ENCODE measurements around the gene RPL13. TPM values are rescaled to one million over a fixed set of nuclear protein-coding genes. Genes with fewer than 3 reads are reported as not detected.
"Not testable (repeated sequence)": the region's sequence is repeated elsewhere in the genome, so short reads cannot be mapped to it uniquely, and the experiment has no call there.

Gene RPL13
- total RNA-seq, 1 donor from 2014 or later, result 2,788 TPM

GRCh38 chr16:89562939-89563338 lies 2.5 kb downstream of the RPL13 start:
- DNase-seq (ENCODE audit: low spot score), result no peak

DNA sequence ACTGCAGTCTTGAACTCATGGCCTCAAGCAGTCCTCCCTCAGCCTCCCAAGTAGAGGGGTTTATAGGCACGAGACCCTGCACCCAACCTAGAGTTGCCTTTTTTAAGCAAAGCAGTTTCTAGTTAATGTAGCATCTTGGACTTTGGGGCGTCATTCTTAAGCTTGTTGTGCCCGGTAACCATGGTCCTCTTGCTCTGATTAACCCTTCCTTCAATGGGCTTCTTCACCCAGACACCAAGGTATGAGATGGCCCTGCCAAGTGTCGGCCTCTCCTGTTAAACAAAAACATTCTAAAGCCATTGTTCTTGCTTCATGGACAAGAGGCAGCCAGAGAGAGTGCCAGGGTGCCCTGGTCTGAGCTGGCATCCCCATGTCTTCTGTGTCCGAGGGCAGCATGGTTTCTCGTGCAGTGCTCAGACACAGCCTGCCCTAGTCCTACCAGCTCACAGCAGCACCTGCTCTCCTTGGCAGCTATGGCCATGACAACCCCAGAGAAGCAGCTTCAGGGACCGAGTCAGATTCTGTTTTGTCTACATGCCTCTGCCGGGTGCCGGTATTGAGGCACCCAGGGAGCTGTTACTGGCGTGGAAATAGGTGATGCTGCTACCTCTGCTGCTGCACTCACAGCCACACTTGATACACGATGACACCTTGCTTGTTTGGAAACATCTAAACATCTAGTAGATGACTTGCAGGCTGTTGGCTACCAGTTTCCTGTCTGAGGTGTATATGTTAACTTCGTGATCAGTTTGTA lies 3.3 kb downstream of the RPL13 start:
- no peak for DNase-seq (ENCODE audit: low spot score)

DNA sequence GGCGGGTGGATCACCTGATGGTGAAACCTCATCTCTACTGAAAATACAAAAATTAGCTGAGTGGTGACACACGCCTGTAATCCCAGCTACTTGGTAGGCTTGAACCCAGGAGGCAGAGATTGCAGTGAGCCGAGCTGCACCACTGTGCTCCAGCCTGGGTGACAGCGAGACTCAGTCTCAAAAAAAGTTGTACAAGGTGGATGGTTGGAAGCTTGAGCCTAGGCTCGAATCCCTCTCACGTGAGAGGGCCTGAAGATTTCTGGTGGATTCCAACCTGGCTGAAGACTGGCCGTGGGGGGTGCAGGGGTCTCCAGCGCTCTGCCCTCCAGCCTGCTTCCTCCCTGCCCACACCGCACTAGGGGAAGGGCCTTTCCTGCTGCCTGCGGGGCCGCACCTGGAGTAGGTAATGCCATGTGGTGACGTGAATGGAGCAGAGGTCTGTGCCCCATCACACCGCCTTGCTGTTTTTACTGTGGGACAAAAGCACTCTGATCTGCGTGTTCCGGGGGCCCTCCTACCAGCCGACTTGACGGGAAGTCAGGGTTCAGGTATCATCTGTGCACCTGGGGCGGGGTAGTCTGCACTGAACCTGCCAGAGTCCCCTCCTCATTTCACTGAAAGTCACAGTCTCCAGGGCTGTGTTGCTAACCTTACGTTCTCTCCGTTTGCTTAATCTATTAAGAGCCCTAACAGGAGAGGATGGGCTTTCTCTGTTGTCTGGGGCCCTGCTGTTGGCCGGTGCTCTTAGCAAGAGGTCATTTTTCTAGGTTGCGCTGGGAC lies 4.2 kb downstream of the RPL13 start:
- DNase-seq (ENCODE audit: low spot score), result no peak

- DNase-seq (ENCODE audit: low spot score), result no peak
Measured at GRCh38 chr16:89565256-89565505, 4.7 kb downstream of the RPL13 start.

GRCh38 chr16:89565506-89566372 lies 5.3 kb downstream of the RPL13 start:
- DNase-seq (ENCODE audit: low spot score), result peak; percentile 21

- no peak for DNase-seq (ENCODE audit: low spot score)
Measured at GRCh38 chr16:89567656-89568594, 7.4 kb downstream of the RPL13 start.

- DNase-seq (ENCODE audit: low spot score), result no peak
Measured at GRCh38 chr16:89569506-89570341, 9.2 kb downstream of the RPL13 start.

- DNase-seq (ENCODE audit: low spot score), result no peak
Measured at GRCh38 chr16:89570342-89570923, 10.0 kb downstream of the RPL13 start.

DNA sequence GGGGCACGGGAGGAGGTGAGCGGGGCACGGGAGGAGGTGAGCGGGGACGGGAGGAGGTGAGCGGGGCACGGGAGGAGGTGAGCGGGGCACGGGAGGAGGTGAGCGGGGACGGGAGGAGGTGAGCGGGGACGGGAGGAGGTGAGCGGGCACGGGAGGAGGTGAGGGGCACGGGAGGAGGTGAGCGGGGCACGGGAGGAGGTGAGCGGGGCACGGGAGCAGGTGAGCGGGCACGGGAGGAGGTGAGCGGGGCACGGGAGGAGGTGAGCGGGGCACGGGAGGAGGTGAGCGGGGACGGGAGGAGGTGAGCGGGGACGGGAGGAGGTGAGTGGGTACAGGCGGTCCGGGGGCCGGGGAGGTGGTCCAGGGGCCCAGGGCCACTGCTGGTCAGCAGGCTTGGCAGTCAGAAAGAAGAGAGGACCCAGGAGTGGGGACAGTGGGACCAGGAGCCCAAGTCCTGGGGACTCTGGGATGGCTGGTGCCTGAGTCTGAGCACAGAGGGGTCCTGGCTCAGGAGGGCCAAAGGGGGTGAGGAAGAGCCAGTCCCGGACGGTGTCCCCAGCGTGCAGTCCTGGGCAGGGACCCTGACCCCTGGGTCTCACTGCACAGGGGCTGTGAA lies 10.6 kb downstream of the RPL13 start:
- DNase-seq (ENCODE audit: low spot score), result not testable (repeated sequence)

- no peak for DNase-seq (ENCODE audit: low spot score)
Measured at GRCh38 chr16:89571636-89572035, 11.2 kb downstream of the RPL13 start.

DNA sequence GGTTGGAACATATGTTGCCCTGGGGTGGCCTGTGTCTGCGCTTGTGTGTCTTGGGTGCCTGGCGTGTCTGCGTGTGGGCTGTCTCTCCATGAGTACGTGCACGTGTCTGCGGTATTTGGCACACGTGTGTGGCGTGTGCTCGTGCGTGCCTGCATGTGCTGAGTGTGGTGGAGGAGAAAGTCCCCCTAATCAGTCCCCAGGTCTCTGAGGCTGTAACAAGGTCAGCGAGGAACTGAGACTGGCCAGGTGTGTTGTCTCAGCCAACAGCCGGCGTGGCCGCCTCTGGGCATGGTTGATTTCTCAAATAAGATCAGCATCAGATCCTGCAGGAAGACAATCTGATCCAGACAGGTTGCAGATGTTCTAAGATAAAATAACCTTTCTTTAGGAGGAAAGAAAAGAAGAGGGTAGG lies 11.6 kb downstream of the RPL13 start:
- DNase-seq (ENCODE audit: low spot score), result no peak

GRCh38 chr16:89572485-89573205 lies 12.2 kb downstream of the RPL13 start:
- DNase-seq (ENCODE audit: low spot score), result no peak

GRCh38 chr16:89573826-89574680 lies 13.6 kb downstream of the RPL13 start:
- DNase-seq (ENCODE audit: low spot score), result no peak

GRCh38 chr16:89574681-89575246 lies 14.3 kb downstream of the RPL13 start:
- peak; percentile 24 for DNase-seq (ENCODE audit: low spot score)

- DNase-seq (ENCODE audit: low spot score), result no peak
Measured at GRCh38 chr16:89575247-89576152, 15.0 kb downstream of the RPL13 start, which contains the start of gene CPNE7. TSS of gene CPNE7 (plus strand) at chr16:89575758. CDS start at chr16:89575898, 140 bp downstream.

All from umbilical cord (tissue), 2 donors.